Measurements from ENCODE around the gene LMLN.

- TF ChIP-seq, protein P1, sequence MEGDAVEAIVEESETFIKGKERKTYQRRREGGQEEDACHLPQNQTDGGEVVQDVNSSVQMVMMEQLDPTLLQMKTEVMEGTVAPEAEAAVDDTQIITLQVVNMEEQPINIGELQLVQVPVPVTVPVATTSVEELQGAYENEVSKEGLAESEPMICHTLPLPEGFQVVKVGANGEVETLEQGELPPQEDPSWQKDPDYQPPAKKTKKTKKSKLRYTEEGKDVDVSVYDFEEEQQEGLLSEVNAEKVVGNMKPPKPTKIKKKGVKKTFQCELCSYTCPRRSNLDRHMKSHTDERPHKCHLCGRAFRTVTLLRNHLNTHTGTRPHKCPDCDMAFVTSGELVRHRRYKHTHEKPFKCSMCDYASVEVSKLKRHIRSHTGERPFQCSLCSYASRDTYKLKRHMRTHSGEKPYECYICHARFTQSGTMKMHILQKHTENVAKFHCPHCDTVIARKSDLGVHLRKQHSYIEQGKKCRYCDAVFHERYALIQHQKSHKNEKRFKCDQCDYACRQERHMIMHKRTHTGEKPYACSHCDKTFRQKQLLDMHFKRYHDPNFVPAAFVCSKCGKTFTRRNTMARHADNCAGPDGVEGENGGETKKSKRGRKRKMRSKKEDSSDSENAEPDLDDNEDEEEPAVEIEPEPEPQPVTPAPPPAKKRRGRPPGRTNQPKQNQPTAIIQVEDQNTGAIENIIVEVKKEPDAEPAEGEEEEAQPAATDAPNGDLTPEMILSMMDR (conservative IDR thresholded peaks at IDR 0.05; ENCODE audit: low read depth, low read length) = no peak
- TF ChIP-seq EZH2 (IDR thresholded peaks at IDR 0.05; ENCODE audit: borderline replicate concordance, low read depth, low read length, poor library complexity, severe bottlenecking) = no peak
Measured at GRCh38 chr3:198046120-198046857, 86.3 kb downstream of the LMLN start.

Data from A673 (cell line).